Thyroid gland (tissue), 4 donors: ENCODE measurements around the gene WNT8A. TPM values are rescaled to one million over a fixed set of nuclear protein-coding genes. Genes with fewer than 3 reads are reported as not detected.

Experiments
- small RNA-seq: library from RNA; depleted of rRNA; stranded (forward); fragments of <200 nt; gene quantifications from one replicate; pipeline ENCODE3, GENCODE V24; 2016
- total RNA-seq, 4 donors: library from RNA; depleted of rRNA; stranded (reverse); fragments of >200 nt; gene quantifications; one replicate each; pipeline ENCODE4 v1.2.3, GENCODE V29; 2016

The WNT8A gene
- total RNA-seq, 4 donors from 2014 or later: not detected

Small RNAs within 50 kb of the gene (small RNA-seq; reads per million reads assigned to genes)
- gene RNU6-1148P: not detected
- gene RNU6-460P: not detected
- gene RNU6-888P: not detected

Other genes starting within 250 kb of the WNT8A start
- gene MYOT, start 216.2 kb upstream of the WNT8A start, total RNA-seq: 10 to 100 TPM in 1 of 4 donors, 1 to 10 TPM in 1, under 1 TPM in 2; 0.39 to 11.7 (median 1.8) TPM
- gene PKD2L2, start 194.6 kb upstream of the WNT8A start, total RNA-seq: not detected
- gene FAM13B, start 51.0 kb upstream of the WNT8A start, total RNA-seq: 10 to 100 TPM; 40.1 to 72.0 (median 49.5) TPM
- 10 to 100 TPM in 3 of 4 donors, 1 to 10 TPM in 1; 4.3 to 14.4 (median 12.0) TPM for gene NME5, start 55.4 kb downstream of the WNT8A start, total RNA-seq
- gene BRD8, start 94.6 kb downstream of the WNT8A start, total RNA-seq: 10 to 100 TPM; 56.9 to 96.1 (median 65.3) TPM
- gene KIF20A, start 95.1 kb downstream of the WNT8A start, total RNA-seq: 1 to 10 TPM in 2 of 4 donors, under 1 TPM in 1, not detected in 1; 0.40 to 2.6 (median 1.9) TPM
- 10 to 100 TPM; 17.5 to 31.0 (median 22.5) TPM for gene CDC23, start 129.3 kb downstream of the WNT8A start, total RNA-seq
- not detected for gene GFRA3, start 190.6 kb downstream of the WNT8A start, total RNA-seq
- under 1 TPM in 1 of 4 donors, not detected in 3; 0.27 TPM for gene CDC25C, start 247.8 kb downstream of the WNT8A start, total RNA-seq